Measurements from ENCODE around the gene FTCD.

DNA sequence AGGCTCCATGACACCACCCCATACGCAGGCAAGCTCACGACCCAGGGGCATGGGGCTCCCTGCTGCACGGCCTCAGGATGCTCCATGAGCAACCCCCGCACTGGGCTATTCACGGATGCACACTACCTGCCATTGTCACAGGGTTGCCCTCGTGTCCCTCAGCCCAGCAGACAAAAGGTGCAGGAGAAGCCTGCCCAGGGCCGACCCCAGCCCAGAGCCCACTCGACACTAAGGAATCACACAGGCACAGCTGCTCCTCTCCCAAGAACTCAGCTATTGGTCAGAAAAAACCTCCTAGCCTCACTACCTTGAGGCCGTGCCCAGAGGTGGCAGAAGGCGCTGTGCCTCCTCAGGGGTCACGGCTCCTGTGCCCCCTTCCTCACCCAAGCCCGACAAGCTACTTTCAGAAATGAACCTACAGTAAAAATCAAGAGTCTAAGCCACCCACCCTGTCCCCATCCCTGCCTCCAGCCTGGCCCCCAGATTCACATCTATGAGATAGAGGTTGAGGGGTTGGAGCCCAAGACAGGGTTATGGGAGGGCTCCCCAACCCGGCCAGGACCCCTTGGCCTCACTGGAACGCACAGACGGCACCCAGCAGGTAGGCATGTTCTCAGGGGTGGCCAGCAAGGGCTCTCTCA, 35.2 kb upstream of the FTCD start:
- TF ChIP-seq POLR2AphosphoS5 (IDR thresholded peaks at IDR 0.05) (no peak), POLR2A (IDR thresholded peaks at IDR 0.05) (no peak)
- TF ChIP-seq, protein P1, sequence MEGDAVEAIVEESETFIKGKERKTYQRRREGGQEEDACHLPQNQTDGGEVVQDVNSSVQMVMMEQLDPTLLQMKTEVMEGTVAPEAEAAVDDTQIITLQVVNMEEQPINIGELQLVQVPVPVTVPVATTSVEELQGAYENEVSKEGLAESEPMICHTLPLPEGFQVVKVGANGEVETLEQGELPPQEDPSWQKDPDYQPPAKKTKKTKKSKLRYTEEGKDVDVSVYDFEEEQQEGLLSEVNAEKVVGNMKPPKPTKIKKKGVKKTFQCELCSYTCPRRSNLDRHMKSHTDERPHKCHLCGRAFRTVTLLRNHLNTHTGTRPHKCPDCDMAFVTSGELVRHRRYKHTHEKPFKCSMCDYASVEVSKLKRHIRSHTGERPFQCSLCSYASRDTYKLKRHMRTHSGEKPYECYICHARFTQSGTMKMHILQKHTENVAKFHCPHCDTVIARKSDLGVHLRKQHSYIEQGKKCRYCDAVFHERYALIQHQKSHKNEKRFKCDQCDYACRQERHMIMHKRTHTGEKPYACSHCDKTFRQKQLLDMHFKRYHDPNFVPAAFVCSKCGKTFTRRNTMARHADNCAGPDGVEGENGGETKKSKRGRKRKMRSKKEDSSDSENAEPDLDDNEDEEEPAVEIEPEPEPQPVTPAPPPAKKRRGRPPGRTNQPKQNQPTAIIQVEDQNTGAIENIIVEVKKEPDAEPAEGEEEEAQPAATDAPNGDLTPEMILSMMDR (IDR thresholded peaks at IDR 0.05 in 8 of 11, conservative IDR thresholded peaks at IDR 0.05 in 3 of 11) = no peak
